ENCODE data around the gene CAMTA1.

- TF ChIP-seq POLR2AphosphoS5 (IDR thresholded peaks at IDR 0.05) (no peak), POLR2A (IDR thresholded peaks at IDR 0.05) (no peak)
- TF ChIP-seq, protein P1, sequence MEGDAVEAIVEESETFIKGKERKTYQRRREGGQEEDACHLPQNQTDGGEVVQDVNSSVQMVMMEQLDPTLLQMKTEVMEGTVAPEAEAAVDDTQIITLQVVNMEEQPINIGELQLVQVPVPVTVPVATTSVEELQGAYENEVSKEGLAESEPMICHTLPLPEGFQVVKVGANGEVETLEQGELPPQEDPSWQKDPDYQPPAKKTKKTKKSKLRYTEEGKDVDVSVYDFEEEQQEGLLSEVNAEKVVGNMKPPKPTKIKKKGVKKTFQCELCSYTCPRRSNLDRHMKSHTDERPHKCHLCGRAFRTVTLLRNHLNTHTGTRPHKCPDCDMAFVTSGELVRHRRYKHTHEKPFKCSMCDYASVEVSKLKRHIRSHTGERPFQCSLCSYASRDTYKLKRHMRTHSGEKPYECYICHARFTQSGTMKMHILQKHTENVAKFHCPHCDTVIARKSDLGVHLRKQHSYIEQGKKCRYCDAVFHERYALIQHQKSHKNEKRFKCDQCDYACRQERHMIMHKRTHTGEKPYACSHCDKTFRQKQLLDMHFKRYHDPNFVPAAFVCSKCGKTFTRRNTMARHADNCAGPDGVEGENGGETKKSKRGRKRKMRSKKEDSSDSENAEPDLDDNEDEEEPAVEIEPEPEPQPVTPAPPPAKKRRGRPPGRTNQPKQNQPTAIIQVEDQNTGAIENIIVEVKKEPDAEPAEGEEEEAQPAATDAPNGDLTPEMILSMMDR (IDR thresholded peaks at IDR 0.05), result no peak
Measured at GRCh38 chr1:7403265-7404045, 618.2 kb downstream of the CAMTA1 start.

Data from prostate gland (tissue), 2 donors.